HepG2 (cell line): ENCODE measurements around the gene HNRNPA1L2.
"Not testable (repeated sequence)": the region's sequence is repeated elsewhere in the genome, so short reads cannot be mapped to it uniquely, and the experiment has no call there.

Source experiments
- EED ChIP-seq: sonication (generic); formaldehyde crosslinking; IDR thresholded peaks from 2 replicates; pipeline ENCODE4 v1.5.0; 2020; ENCODE audit warnings: mild to moderate bottlenecking, missing genetic modification reagents
- HMG20B ChIP-seq: conservative IDR thresholded peaks from 2 replicates; pipeline ENCODE4 v1.6.1; 2016; ENCODE audit warnings: missing genetic modification reagents, missing compliant biosample characterization
- MED1 ChIP-seq: sonication (generic); formaldehyde crosslinking; IDR thresholded peaks from 2 replicates; pipeline ENCODE4 v1.4.0; 2020; ENCODE audit warnings: missing genetic modification reagents
- MYNN ChIP-seq: sonication (generic); formaldehyde crosslinking; IDR thresholded peaks from 2 replicates; pipeline ENCODE4 v1.4.0; 2020; ENCODE audit warnings: mild to moderate bottlenecking, low read depth, missing genetic modification reagents
- PBX2 ChIP-seq: IDR thresholded peaks from 2 replicates; pipeline ENCODE4 v1.6.1; 2016; ENCODE audit warnings: control low read depth
- TCF12 ChIP-seq, 2 experiments: fragments of 450-650 bp in 1 of 2; sonication (generic) in 1 of 2; formaldehyde crosslinking in 1 of 2; IDR thresholded peaks; 2 replicates each; pipeline versions ENCODE4 v1.6.1 to v1.8.0; 2017 to 2022; ENCODE audit warnings: antibody characterized with exemption in 1 of 2, mild to moderate bottlenecking in 1 of 2, missing genetic modification reagents in 1 of 2, moderate library complexity in 1 of 2
- TCF7 ChIP-seq: sonication (generic); IDR thresholded peaks from 2 replicates; pipeline ENCODE4 v1.6.1; 2016; ENCODE audit warnings: antibody characterized with exemption, low read depth

GRCh38 chr13:52609013-52609606, 33.1 kb upstream of the HNRNPA1L2 start:
- not testable (repeated sequence) for TF ChIP-seq MYNN (CRISPR knock-in tag); TCF7; PBX2 (CRISPR knock-in tag); HMG20B; TCF12 (IDR thresholded peaks at IDR 0.05); TCF12 (CRISPR knock-in tag; IDR thresholded peaks at IDR 0.05); EED (CRISPR knock-in tag); MED1 (CRISPR knock-in tag)
